Effector memory CD4-positive, alpha-beta T cell (primary cell): ENCODE data around the gene RABGAP1.

Experiments used
- DNase-seq, 3 donors: peaks; one replicate each; pipeline ENCODE4 v3.0.0-alpha.2; 2020
- H3K27ac ChIP-seq: 2 replicates; pipeline ENCODE4 v1.7.0; 2013; ENCODE audit warnings: mild to moderate bottlenecking, low read length, moderate library complexity; ENCODE audit not compliant: insufficient read depth, poor library complexity, severe bottlenecking
- H3K27me3 ChIP-seq: replicated peaks from 2 replicates; pipeline ENCODE4 v1.7.0; 2013; ENCODE audit warnings: mild to moderate bottlenecking, low read length; ENCODE audit not compliant: insufficient read depth, control insufficient read depth, poor library complexity, severe bottlenecking
- H3K36me3 ChIP-seq: 2 replicates; pipeline ENCODE4 v1.7.0; 2013; ENCODE audit warnings: mild to moderate bottlenecking, low read length, moderate library complexity; ENCODE audit not compliant: control insufficient read depth, insufficient read depth
- H3K4me1 ChIP-seq: 2 replicates; pipeline ENCODE4 v1.7.0; 2013; ENCODE audit warnings: low read length, mild to moderate bottlenecking; ENCODE audit not compliant: control insufficient read depth, insufficient read depth, poor library complexity, severe bottlenecking
- H3K4me3 ChIP-seq: 2 replicates; pipeline ENCODE4 v1.7.0; 2013; ENCODE audit warnings: low read length, low read depth, mild to moderate bottlenecking; ENCODE audit not compliant: insufficient read depth, poor library complexity, severe bottlenecking
- H3K9me3 ChIP-seq: 2 replicates; pipeline ENCODE4 v1.7.0; 2013; ENCODE audit warnings: mild to moderate bottlenecking, low read length, moderate library complexity; ENCODE audit not compliant: control insufficient read depth

RABGAP1 gene

GRCh38 chr9:123072407-123072995 is 131.7 kb downstream of the RABGAP1 start:
- Histone ChIP-seq H3K4me1 (no peaks in the 10 kb centered on the region), H3K4me3 (no peak overlapping the region), H3K9me3 (no peaks in the 10 kb centered on the region), H3K36me3 (peaks cover 44% of the 10 kb centered on the region), H3K27ac (no peak overlapping the region), H3K27me3 (no peaks in the 10 kb centered on the region)
- DNase-seq, result no peak

- no peak overlapping the region for H3K27ac ChIP-seq
- H3K9me3 ChIP-seq, result no peaks in the 10 kb centered on the region
- H3K36me3 ChIP-seq, result peaks cover 50% of the 10 kb centered on the region
- DNase-seq, result no peak
- no peaks in the 10 kb centered on the region for H3K4me1 ChIP-seq
- no peaks in the 10 kb centered on the region for H3K27me3 ChIP-seq
- no peak overlapping the region for H3K4me3 ChIP-seq
Measured at GRCh38 chr9:123073441-123073840, 132.6 kb downstream of the RABGAP1 start.

DNA sequence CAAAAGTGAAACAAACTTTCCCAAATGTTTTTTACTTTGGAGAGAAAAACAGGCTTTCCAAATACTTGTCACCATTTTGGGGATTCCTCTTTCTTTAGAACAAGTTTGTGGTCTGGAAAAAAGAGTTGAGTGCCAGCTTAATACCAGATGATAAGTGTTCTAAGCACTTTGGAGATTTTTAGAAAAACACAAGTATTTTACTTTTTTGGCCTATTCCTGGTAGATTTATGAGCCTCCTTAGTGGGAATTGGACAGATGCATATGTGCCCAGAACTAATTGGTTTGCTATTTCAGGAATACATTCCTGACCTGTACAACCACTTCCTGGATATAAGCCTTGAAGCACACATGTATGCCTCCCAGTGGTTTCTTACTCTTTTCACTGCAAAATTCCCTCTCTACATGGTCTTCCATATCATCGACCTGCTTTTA is 133.2 kb downstream of the RABGAP1 start:
- Histone ChIP-seq H3K4me1 (no peaks in the 10 kb centered on the region), H3K27me3 (no peaks in the 10 kb centered on the region), H3K36me3 (peaks cover 50% of the 10 kb centered on the region), H3K27ac (no peak overlapping the region), H3K4me3 (no peak overlapping the region), H3K9me3 (no peaks in the 10 kb centered on the region)
- DNase-seq, result no peak

- Histone ChIP-seq H3K4me1 (no peaks in the 10 kb centered on the region), H3K4me3 (no peak overlapping the region), H3K9me3 (no peaks in the 10 kb centered on the region), H3K27ac (no peak overlapping the region), H3K27me3 (no peaks in the 10 kb centered on the region), H3K36me3 (peaks cover 52% of the 10 kb centered on the region)
- no peak for DNase-seq
Measured at GRCh38 chr9:123074628-123075027, 133.8 kb downstream of the RABGAP1 start.

GRCh38 chr9:123080444-123080843 is 139.6 kb downstream of the RABGAP1 start:
- Histone ChIP-seq H3K4me1 (no peaks in the 10 kb centered on the region), H3K36me3 (peaks cover 46% of the 10 kb centered on the region), H3K27me3 (no peaks in the 10 kb centered on the region), H3K4me3 (no peak overlapping the region), H3K9me3 (no peaks in the 10 kb centered on the region), H3K27ac (no peak overlapping the region)
- DNase-seq, result no peak

DNA sequence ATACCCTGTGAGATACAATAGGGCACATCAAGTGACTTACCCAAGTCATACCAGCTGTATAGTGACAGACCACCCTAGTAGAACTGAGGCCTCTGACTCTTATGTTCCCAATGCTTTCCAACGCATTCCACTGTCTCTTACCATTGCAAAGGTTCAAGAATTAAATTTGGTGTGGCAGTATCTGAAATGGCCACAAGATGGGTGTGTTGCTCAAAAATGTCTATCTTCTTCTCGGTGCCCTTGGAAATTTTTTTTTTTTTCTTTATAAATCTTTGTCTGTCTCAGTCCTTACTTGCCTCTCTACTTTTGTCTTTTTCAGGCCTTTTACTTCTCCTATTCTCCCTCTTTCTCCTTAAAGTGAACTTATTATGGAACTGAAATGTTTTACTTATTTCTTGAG is 141.0 kb downstream of the RABGAP1 start:
- H3K9me3 ChIP-seq, result no peaks in the 10 kb centered on the region
- H3K36me3 ChIP-seq, result peaks cover 42% of the 10 kb centered on the region
- no peak for DNase-seq
- H3K27ac ChIP-seq, result no peak overlapping the region
- no peak overlapping the region for H3K4me3 ChIP-seq
- H3K4me1 ChIP-seq, result no peaks in the 10 kb centered on the region
- H3K27me3 ChIP-seq, result no peaks in the 10 kb centered on the region

DNA sequence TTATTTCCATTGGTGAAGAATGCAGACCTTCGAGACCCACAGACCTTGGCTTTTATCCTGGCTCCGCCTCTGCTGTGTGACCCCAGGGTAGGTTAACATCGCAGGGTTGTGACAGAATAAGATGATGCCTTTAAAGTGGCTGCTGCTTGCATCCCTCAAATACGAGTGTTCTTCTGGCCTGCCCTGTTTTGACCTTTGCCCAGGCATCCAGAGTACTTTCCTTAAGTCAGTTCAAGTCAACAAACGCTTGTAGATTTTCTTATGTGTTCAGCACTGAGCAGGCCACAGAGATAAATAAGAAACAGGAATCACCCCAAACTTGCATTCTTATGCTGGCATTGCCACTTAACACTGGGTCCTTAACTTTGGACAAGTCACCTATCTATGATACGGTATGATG is 142.9 kb downstream of the RABGAP1 start:
- Histone ChIP-seq H3K36me3 (peaks cover 35% of the 10 kb centered on the region), H3K4me1 (no peaks in the 10 kb centered on the region)
- DNase-seq, result no peak

DNA sequence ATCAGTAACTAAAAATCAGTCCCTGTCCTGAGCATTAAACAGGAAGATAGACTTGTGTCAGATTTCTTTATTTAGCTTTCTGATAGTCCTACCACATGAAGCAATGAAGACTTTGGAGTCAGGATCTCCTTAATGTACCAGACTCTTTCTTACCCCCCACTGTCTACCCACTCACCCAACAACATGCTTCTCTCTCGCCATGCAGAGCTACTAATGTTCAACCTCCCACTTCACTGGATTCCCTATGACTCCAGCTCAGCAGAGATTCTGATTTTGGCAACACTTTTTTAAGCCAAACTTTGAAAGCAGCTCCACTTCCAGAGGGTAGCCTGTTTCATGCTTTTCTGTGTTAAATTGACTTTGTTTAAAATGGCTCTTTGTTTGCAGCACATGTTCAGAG is 143.4 kb downstream of the RABGAP1 start:
- no peak for DNase-seq
- Histone ChIP-seq H3K4me3 (no peak overlapping the region), H3K9me3 (no peaks in the 10 kb centered on the region), H3K36me3 (peaks cover 37% of the 10 kb centered on the region), H3K27ac (no peak overlapping the region), H3K27me3 (no peaks in the 10 kb centered on the region), H3K4me1 (no peaks in the 10 kb centered on the region)

More for the DNA sequence above, 142.9 kb downstream of the RABGAP1 start:
- Histone ChIP-seq H3K27ac (no peak overlapping the region), H3K4me3 (no peak overlapping the region), H3K27me3 (no peaks in the 10 kb centered on the region), H3K9me3 (no peaks in the 10 kb centered on the region)

- H3K36me3 ChIP-seq, result peaks cover 42% of the 10 kb centered on the region
- DNase-seq, result no peak
Measured at GRCh38 chr9:123085916-123086315, 145.1 kb downstream of the RABGAP1 start.

GRCh38 chr9:123087359-123087888 is 146.6 kb downstream of the RABGAP1 start:
- no peak for DNase-seq
- Histone ChIP-seq H3K9me3 (no peaks in the 10 kb centered on the region), H3K27me3 (no peaks in the 10 kb centered on the region), H3K4me3 (no peak overlapping the region), H3K4me1 (no peaks in the 10 kb centered on the region), H3K36me3 (peaks cover 39% of the 10 kb centered on the region), H3K27ac (no peak overlapping the region)

More at GRCh38 chr9:123085916-123086315, 145.1 kb downstream of the RABGAP1 start:
- Histone ChIP-seq H3K9me3 (no peaks in the 10 kb centered on the region), H3K27ac (no peak overlapping the region), H3K4me1 (no peaks in the 10 kb centered on the region), H3K4me3 (no peak overlapping the region), H3K27me3 (no peaks in the 10 kb centered on the region)
